Stimulated activated naive CD8-positive, alpha-beta T cell treated with anti-CD3 and anti-CD28 coated beads, Interleukin-15, Interleukin-2, amounts not matched to agents 100 ng/mL and 50 ng/mL, for 24 hours (primary cell): ENCODE measurements around the gene ATG101.

ENCODE experiments used
- H3K27ac Mint-ChIP-seq: one replicate; pipeline ENCODE4 v1.8.0; 2021; ENCODE audit warnings: mild to moderate bottlenecking, mixed read lengths
- H3K27me3 Mint-ChIP-seq: one replicate; pipeline ENCODE4 v1.8.0; 2021; ENCODE audit warnings: mixed read lengths
- H3K36me3 Mint-ChIP-seq: one replicate; pipeline ENCODE4 v1.8.0; 2021; ENCODE audit warnings: low read depth, mixed read lengths
- H3K4me1 Mint-ChIP-seq: one replicate; pipeline ENCODE4 v1.8.0; 2021; ENCODE audit warnings: low read depth, mixed read lengths
- H3K4me3 Mint-ChIP-seq: one replicate; pipeline ENCODE4 v1.8.0; 2021; ENCODE audit warnings: mild to moderate bottlenecking, mixed read lengths
- H3K9me3 Mint-ChIP-seq: one replicate; pipeline ENCODE4 v1.8.0; 2021; ENCODE audit warnings: mixed read lengths

The ATG101 gene, protein sequence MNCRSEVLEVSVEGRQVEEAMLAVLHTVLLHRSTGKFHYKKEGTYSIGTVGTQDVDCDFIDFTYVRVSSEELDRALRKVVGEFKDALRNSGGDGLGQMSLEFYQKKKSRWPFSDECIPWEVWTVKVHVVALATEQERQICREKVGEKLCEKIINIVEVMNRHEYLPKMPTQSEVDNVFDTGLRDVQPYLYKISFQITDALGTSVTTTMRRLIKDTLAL

DNA sequence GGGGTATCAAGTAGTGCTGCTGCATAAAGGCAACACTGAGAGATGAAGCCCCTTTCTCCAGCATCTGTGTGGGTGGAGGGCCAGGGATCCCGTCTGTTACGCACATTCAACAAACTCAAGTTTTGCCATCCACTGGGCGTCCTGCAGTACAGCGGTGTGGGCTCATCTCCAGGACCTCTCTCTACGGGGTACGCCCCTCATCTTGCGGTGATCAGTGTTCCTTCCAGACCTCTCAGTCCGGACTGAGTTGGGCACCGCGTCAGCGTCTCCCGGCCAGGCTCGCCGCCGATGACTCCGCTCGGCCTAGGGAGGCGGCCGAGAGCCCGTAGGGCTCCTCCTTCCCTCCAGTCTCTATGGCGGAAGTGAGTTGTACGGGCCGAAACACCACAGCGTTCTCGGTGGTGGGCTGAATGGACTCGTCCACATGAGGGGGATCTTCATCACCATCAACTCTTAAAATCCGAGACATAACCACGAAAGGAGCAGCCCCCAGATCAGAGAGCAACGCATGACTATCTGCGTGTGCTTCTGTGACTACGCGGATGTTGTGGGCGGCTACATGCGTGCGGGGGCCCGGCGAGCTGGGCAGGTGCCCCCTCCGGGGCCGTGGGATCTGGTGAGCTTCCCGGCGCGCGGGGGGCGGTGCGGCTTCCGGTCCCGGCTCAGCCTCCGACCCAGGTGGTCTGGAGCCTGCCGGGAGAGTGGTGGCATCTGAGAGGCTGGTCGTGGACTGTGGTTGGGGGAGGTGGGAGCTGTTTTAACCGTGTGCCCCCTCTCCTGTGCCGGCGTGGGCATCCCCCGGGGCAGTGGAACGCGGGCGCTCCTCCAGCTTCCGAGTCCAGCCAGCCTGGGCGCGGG is at the start of gene ATG101:
Gene ATG101 (plus strand): TSS at position 652 of the 858 bp plus-strand sequence. CDS start 3,673 bp downstream, outside the sequence.
- peak within 1 kb of the TSS; percentile 89 for H3K4me3 Mint-ChIP-seq
- H3K27me3 Mint-ChIP-seq: no peaks in the 10 kb centered on the region
- H3K27ac Mint-ChIP-seq: peak within 1 kb of the TSS; percentile 99
- H3K4me1 Mint-ChIP-seq: peaks cover 53% of the 10 kb centered on the region
- peaks cover 24% of the 10 kb centered on the region for H3K36me3 Mint-ChIP-seq
- H3K9me3 Mint-ChIP-seq: no peaks in the 10 kb centered on the region

DNA sequence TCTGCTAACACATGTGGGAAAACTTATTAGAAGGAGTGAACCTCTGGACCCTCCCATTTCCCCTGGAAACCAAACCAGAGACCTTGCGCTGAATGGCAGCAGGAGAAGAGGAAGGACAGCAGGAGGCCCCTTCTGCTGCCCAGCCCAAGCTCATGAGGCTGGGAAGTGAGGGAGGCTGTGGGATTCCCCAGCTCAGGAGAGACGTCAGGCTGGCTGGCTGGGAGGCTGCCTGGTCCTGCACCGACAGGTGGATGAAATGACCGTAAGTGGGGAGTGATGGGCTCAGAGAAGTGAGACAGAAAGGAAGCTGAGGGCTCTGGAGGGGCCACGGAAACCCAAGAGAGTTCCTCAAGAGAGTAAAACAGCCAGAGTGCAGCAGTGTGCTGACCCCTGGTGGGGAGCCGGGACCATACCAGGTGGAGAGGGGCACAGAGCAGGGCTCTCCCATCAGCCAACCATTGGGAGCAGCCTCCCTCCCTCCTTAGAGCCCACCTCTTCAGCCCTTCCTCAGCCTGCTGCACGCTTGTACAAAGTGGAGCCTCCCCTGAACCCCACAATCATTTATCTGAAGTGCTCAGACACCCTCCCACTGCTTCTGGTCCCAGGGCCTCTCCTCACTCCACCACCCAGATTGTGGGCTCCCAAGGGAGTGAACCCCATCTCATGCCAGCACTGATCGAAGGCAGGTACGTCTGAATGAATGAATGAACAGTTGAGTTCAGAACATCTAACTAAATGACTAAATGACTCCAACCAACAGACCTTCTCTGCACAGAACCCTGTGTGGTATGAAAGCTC is 49.0 kb upstream of the ATG101 start:
- peaks cover 48% of the 10 kb centered on the region for H3K4me1 Mint-ChIP-seq
- H3K4me3 Mint-ChIP-seq: peak overlapping the region; percentile 17
- no peaks in the 10 kb centered on the region for H3K36me3 Mint-ChIP-seq
- H3K27me3 Mint-ChIP-seq: no peaks in the 10 kb centered on the region
- no peaks in the 10 kb centered on the region for H3K9me3 Mint-ChIP-seq
- H3K27ac Mint-ChIP-seq: peak overlapping the region; percentile 56

DNA sequence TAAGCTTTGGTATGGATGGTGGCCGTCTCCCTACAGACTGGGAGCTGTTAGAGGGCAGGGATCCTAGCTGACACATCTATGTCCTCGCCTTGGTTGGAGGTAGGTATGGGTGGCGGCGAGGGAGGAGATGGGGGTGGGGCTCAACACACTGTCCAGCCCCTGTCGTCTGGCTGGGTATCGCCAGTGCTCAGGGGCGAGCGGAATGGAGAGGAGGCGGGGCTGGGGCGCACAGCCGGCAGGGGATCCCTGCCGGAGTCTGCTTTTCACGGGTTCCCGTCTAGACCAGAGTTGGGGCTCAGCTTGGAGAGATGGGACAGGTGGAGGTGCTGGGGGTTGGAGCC is 47.0 kb upstream of the ATG101 start:
- Mint-ChIP-seq H3K4me3 (peak overlapping the region; percentile 77), H3K9me3 (no peaks in the 10 kb centered on the region), H3K4me1 (peaks cover 58% of the 10 kb centered on the region), H3K27me3 (no peaks in the 10 kb centered on the region), H3K27ac (peak overlapping the region; percentile 67), H3K36me3 (no peaks in the 10 kb centered on the region)

GRCh38 chr12:52023182-52023975 is 46.4 kb upstream of the ATG101 start:
- no peaks in the 10 kb centered on the region for H3K9me3 Mint-ChIP-seq
- peaks cover 58% of the 10 kb centered on the region for H3K4me1 Mint-ChIP-seq
- H3K27ac Mint-ChIP-seq: peak overlapping the region; percentile 92
- no peaks in the 10 kb centered on the region for H3K36me3 Mint-ChIP-seq
- H3K4me3 Mint-ChIP-seq: peak overlapping the region; percentile 77
- H3K27me3 Mint-ChIP-seq: no peaks in the 10 kb centered on the region

DNA sequence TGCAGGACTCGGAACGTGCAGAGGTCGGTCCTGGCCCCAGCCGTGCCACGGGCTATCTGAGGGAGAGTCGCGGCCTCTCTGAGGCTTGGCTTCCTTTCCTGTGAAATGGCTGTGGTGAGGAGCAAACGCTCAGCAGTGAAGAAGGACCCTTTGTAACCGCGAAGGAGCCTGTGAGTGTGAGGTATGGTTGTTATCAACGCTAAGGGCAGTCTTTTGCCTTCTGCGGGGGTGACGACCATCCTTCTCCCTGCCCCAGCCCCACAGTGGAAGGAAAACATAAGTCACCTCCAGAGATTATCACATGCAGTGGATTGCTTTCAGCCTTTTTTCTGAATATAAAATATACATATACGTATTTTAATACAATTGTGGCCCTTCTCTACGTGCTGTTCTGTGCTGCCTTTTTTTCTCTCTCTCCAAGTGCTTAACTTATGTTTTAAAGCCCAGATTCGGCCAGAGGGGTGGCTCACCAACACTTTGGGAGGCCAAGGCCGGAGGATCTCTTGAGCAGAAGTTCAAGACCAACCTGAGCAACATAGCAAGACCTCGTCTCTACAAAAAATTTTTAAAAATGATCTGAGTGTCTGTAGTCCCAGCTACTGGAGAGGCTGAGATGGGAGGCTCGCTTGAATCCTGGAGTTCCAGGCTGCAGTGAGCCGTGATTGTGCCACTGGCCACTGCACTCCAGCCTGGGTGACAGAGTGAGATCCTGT is 45.6 kb upstream of the ATG101 start:
- H3K9me3 Mint-ChIP-seq: no peaks in the 10 kb centered on the region
- peaks cover 58% of the 10 kb centered on the region for H3K4me1 Mint-ChIP-seq
- no peaks in the 10 kb centered on the region for H3K36me3 Mint-ChIP-seq

DNA sequence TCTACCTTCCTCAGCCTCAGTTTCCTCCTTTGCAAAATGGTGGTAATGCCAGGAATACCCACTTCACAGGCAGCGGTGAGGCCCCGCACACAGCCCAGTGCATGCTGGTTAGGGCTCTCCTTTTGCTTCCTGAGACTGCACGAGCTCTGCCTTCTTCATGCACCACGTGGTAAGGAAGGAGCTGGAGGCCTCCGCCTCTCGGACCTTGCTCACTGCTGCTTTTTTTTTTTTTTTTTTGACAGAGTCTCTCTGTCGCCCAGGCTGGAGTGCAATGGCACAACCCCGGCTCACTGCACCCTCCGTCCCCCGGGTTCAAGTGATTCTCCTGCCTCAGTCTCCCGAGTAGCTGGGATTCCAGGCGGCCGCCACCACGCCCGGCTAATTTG is 44.9 kb upstream of the ATG101 start:
- Mint-ChIP-seq H3K4me3 (peak overlapping the region; percentile 77), H3K27me3 (no peaks in the 10 kb centered on the region), H3K36me3 (no peaks in the 10 kb centered on the region), H3K27ac (peak overlapping the region; percentile 92), H3K9me3 (no peaks in the 10 kb centered on the region), H3K4me1 (peaks cover 58% of the 10 kb centered on the region)

More for the DNA sequence above, 45.6 kb upstream of the ATG101 start:
- peak overlapping the region; percentile 92 for H3K27ac Mint-ChIP-seq
- no peaks in the 10 kb centered on the region for H3K27me3 Mint-ChIP-seq
- H3K4me3 Mint-ChIP-seq: peak overlapping the region; percentile 77

GRCh38 chr12:52026263-52026662 is 43.5 kb upstream of the ATG101 start:
- H3K27ac Mint-ChIP-seq: peak overlapping the region; percentile 79
- no peaks in the 10 kb centered on the region for H3K36me3 Mint-ChIP-seq
- peak overlapping the region; percentile 77 for H3K4me3 Mint-ChIP-seq
- peaks cover 44% of the 10 kb centered on the region for H3K4me1 Mint-ChIP-seq
- H3K27me3 Mint-ChIP-seq: no peaks in the 10 kb centered on the region
- no peaks in the 10 kb centered on the region for H3K9me3 Mint-ChIP-seq

DNA sequence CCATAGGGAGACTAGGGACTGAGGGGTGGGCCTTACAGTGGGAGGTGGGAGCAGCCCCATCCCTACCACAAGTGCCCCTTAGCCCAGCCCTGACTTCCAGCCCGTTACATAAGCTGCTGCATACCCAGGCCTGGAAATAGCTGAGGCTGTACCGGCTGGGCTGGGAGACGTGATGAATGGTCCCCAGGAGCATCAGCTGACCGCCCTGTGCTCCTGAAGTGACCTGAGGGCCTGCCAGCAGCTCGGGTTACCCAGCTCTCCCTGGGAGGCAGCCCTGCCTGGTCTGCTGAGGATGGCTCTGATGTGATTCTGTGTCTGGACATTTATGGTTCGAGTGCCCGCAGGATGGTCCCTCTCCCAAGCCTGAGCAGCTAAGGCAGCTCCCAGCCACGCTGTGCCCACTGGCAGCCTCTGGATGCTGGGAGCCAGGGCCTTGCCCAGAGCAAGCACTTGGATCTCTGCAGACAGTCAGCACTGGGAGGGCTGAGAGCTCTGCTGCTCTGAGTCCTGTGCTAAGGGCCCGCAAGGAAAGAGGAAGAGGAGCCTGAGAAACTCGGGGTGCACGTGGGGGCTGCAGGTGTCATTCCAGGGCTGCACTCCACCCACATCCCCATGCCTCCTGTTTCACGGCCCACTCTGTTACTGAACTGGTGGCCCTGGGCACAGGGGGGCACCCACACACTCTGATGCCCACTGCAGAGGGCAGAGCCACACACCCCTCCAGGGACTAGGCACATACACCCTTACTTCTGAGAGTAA is 42.5 kb upstream of the ATG101 start:
- Mint-ChIP-seq H3K9me3 (no peaks in the 10 kb centered on the region), H3K27ac (no peak overlapping the region), H3K4me1 (peaks cover 41% of the 10 kb centered on the region), H3K4me3 (no peak overlapping the region), H3K27me3 (no peaks in the 10 kb centered on the region), H3K36me3 (no peaks in the 10 kb centered on the region)

DNA sequence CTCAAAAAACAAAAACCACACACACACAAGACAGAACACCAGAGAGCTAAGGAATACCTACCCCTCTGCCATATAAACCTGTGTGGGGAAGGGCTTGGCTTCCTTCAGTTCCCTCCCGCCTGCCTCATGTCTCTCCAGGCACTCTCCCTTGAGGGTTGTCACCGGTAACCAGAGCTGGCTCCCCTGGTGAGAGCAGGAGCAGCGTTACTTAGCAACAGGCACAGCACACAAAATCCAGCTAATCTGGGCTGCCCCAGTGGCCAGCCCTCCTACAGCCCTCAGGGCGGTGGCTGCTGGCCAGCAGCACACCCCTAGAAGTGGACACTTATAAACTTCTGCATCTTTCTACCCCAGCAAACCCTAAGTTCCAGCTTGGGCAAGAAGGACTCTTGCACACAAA is 40.1 kb upstream of the ATG101 start:
- Mint-ChIP-seq H3K4me3 (no peak overlapping the region), H3K9me3 (no peaks in the 10 kb centered on the region), H3K4me1 (peaks cover 49% of the 10 kb centered on the region), H3K36me3 (no peaks in the 10 kb centered on the region), H3K27me3 (no peaks in the 10 kb centered on the region), H3K27ac (no peak overlapping the region)

DNA sequence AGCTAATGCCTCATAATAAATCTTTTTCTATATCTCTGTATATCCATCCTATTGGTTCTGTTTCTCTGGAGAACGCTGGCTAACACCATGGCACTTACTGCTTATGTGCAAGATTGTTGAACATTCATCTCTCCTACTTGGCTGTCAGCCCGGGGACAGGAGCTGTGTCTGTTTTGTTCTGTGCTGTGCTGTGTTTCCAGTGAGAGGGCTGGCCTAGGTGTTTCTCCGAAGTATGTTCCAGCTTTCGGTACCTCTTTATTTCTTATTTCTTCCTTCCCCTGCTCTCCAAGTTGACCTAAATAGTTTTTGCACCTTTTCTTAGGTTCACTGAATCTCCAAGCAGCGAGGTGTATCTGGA is 37.4 kb upstream of the ATG101 start:
- H3K27ac Mint-ChIP-seq: peak overlapping the region; percentile 88
- no peaks in the 10 kb centered on the region for H3K36me3 Mint-ChIP-seq
- H3K4me1 Mint-ChIP-seq: peaks cover 47% of the 10 kb centered on the region
- no peaks in the 10 kb centered on the region for H3K9me3 Mint-ChIP-seq
- peak overlapping the region; percentile 80 for H3K4me3 Mint-ChIP-seq
- H3K27me3 Mint-ChIP-seq: no peaks in the 10 kb centered on the region

DNA sequence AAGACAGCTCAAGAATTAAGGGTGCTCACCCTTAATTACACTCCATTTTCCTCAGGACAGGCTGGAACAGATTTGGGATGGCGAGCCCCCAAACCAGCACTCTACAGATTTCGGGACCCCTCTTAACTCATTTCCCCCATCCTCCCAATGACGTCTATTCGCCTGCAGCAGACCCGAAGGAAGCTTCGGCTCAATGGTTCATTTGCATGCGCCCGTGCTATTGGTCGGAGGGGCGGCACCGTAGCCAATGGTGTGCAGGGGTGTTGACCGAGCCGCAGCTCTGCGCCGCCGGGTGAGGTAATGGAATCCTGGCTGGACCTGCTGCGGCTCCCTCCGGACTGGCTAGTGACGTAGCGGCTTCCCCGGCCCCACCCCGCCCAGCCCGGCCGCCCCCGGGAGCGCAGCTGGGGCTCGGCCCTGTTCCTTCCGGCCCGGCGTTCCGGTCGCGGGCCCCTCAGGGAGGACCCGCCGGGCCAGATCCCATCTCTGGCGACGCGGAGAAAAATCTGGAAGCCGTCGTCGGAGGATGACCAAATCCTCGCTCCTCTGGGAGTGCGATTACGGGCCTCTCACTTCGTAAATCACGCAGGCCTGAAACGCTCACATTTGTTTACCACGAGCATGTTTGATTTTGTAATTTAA is 36.9 kb upstream of the ATG101 start:
- Mint-ChIP-seq H3K4me3 (peak overlapping the region; percentile 80), H3K27me3 (no peaks in the 10 kb centered on the region), H3K36me3 (no peaks in the 10 kb centered on the region), H3K27ac (peak overlapping the region; percentile 89), H3K9me3 (no peaks in the 10 kb centered on the region), H3K4me1 (peaks cover 50% of the 10 kb centered on the region)

DNA sequence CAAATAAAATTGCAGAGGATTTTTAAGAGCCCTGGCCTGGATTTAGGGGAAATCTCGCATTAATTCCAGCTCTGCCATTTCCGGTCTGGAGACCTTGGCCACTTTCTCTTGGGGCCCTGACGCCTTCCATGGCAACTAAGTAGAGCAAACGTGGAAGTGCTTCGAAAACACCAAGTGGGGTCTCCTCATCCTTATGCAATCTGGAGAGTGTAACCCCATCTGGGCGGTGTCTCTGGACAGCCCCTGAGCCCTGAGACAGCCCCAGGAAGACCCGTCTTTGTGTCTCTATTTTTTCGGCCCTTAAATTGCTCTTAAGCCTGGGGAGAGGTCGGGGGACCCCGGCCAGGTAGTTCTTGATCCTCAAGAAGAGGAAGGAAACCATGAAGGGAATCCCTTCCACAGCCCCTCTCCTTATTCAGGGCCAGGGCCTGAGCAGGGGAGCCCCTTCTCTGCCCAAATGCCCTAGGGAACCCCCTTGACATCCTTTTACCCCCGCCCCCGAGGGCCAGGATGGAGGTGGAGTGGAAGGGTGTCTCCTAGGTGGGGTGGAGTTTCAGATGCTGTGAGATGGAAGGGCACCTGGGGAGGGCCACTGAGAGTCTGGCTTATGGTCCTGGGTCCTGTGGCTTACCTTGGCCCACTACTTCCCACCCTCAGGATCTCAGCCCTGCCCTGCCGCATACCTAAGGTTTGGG is 36.2 kb upstream of the ATG101 start:
- Mint-ChIP-seq H3K4me1 (peaks cover 56% of the 10 kb centered on the region), H3K27ac (peak overlapping the region; percentile 89), H3K27me3 (no peaks in the 10 kb centered on the region), H3K4me3 (peak overlapping the region; percentile 79), H3K36me3 (peaks cover 5% of the 10 kb centered on the region), H3K9me3 (no peaks in the 10 kb centered on the region)

GRCh38 chr12:52035190-52035589 is 34.6 kb upstream of the ATG101 start:
- Mint-ChIP-seq H3K9me3 (no peaks in the 10 kb centered on the region), H3K4me3 (no peak overlapping the region), H3K36me3 (peaks cover 5% of the 10 kb centered on the region), H3K27ac (no peak overlapping the region), H3K4me1 (peaks cover 72% of the 10 kb centered on the region), H3K27me3 (no peaks in the 10 kb centered on the region)
